Progenitor cell of endocrine pancreas (in vitro differentiated cells): Measurements from ENCODE around the gene LPCAT1. TPM values are rescaled to one million over a fixed set of nuclear protein-coding genes. Genes with fewer than 3 reads are reported as not detected.

ENCODE experiments used
- DNase-seq: peaks from one replicate; pipeline ENCODE4 v3.0.0; 2021; ENCODE audit warnings: low spot score; ENCODE audit not compliant: unreplicated experiment
- H3K27ac Mint-ChIP-seq: 2 replicates; pipeline ENCODE4 v1.8.0; 2021; ENCODE audit warnings: mild to moderate bottlenecking, moderate library complexity, mixed read lengths
- H3K27me3 Mint-ChIP-seq: 2 replicates; pipeline ENCODE4 v1.8.0; 2021; ENCODE audit warnings: mixed read lengths
- H3K36me3 Mint-ChIP-seq: 2 replicates; pipeline ENCODE4 v1.8.0; 2022; ENCODE audit warnings: mixed read lengths; ENCODE audit not compliant: insufficient read depth
- H3K4me1 Mint-ChIP-seq: 2 replicates; pipeline ENCODE4 v1.8.0; 2021; ENCODE audit warnings: low read depth, mixed read lengths
- H3K4me3 Mint-ChIP-seq: 2 replicates; pipeline ENCODE4 v1.8.0; 2021; ENCODE audit warnings: low read depth, mild to moderate bottlenecking, moderate library complexity, mixed read lengths
- H3K9me3 Mint-ChIP-seq: 2 replicates; pipeline ENCODE4 v1.8.0; 2021; ENCODE audit warnings: low read depth, mixed read lengths
- CTCF ChIP-seq: fragments of 200-600 bp; sonication (generic); IDR thresholded peaks from one replicate; pipeline ENCODE4 v1.5.0; 2021; ENCODE audit warnings: antibody characterized with exemption, mild to moderate bottlenecking; ENCODE audit not compliant: unreplicated experiment
- total RNA-seq: library from RNA; stranded (reverse); gene quantifications from 2 replicates; pipeline ENCODE4 v1.2.1, GENCODE V29; 2021

LPCAT1 gene
- total RNA-seq, 1 donor from 2014 or later, result 73.3 TPM

DNA sequence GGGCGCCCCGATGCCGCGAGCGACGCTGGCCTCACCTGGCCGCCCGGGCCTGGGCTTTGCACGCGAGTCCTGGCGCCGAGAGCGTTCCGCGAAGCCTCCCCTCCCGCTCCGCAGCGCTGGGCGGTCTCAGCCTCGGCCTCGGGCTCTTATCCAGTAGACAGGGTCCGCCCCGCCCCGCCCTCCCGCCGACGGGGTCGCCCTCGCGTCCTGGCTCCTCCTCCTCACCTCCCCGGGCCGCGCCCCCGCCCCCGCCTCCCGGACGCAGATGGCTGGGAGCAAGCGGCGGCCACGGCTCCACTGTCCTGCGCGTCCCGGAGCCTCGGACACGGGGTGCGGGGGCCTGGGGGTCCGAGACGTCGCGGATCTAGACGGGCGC is 78.5 kb downstream of the LPCAT1 start, which contains the start of gene SLC6A3:
Gene SLC6A3 (minus strand): TSS at position 128 of the 376 bp plus-strand sequence. CDS start 2,243 bp downstream, outside the sequence.
- Mint-ChIP-seq H3K4me3 (peak within 1 kb of the TSS; percentile 40), H3K36me3 (no peaks in the 10 kb centered on the region), H3K4me1 (peaks cover 2% of the 10 kb centered on the region), H3K9me3 (peaks cover 4% of the 10 kb centered on the region), H3K27me3 (peaks cover 85% of the 10 kb centered on the region), H3K27ac (no peak within 1 kb of the TSS)
- no peak for TF ChIP-seq CTCF
- DNase-seq, result peak; percentile 62

DNA sequence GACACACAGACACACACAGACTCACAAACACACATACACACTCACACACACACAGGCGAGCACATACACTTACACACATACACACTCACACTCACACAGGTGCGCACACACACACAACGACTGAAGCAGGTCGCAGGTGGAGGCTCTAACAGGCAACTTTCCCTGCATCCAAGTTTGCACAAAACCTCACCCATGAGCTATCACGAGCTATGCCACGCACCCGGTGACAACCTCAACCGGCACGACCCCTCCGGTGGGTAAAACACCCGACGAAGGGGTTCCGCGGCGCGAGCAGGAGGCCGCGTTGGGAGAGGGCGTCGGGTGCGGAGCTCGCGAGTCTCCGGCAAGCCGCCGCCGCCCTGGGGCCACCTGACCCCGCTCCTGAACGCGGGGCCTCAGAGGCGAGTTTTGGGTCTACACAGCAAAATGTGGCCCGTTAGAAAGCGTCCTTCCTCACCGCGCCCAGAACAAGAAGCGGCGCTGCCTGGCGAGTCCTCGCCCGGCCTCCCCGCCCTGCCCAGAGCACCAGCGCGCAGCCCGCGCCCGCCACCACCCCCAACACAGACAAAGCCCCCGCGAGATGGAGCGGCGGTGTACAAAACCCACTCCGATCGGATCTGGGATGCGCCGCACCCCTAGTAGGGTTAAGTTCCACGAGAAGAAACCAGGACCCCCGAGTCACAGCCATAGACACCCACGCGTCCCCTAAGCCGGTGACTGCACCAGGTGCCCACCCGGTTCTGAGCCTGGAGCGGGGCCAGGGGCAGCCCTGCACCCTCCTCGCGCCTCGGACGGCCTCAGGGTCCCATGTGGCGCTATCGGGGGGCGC is 79.2 kb downstream of the LPCAT1 start:
- no peak for DNase-seq
- no peaks in the 10 kb centered on the region for H3K36me3 Mint-ChIP-seq
- H3K9me3 Mint-ChIP-seq, result peaks cover 9% of the 10 kb centered on the region
- no peak overlapping the region for H3K27ac Mint-ChIP-seq
- peaks cover 2% of the 10 kb centered on the region for H3K4me1 Mint-ChIP-seq
- peaks cover 83% of the 10 kb centered on the region for H3K27me3 Mint-ChIP-seq
- TF ChIP-seq CTCF, result no peak
- peak overlapping the region; percentile 40 for H3K4me3 Mint-ChIP-seq

GRCh38 chr5:1443991-1444360 is 79.8 kb downstream of the LPCAT1 start:
- Mint-ChIP-seq H3K27me3 (peaks cover 78% of the 10 kb centered on the region), H3K27ac (no peak overlapping the region), H3K4me1 (peaks cover 2% of the 10 kb centered on the region), H3K36me3 (no peaks in the 10 kb centered on the region), H3K9me3 (peaks cover 9% of the 10 kb centered on the region), H3K4me3 (peak overlapping the region; percentile 33)
- DNase-seq, result no peak
- no peak for TF ChIP-seq CTCF

DNA sequence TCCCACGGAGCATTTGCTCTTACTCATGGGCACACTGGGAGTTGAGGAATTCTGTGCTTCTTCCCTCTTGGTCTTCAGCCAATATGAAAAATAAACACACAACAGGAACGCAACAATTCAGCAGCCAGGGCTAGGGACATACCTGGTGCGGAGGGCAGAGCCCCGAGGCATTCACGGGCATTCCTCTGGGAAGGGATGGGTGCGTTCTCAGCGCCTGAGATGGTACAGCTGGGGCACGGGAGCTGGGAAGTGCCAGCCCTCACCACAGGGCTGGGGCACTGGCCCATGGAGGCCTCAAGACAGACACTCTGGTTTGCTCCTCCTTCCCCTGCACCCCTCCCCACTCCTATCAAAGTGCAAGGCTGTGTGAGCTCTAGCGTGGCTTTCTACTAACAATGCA is 80.6 kb downstream of the LPCAT1 start:
- no peak for DNase-seq
- H3K36me3 Mint-ChIP-seq, result no peaks in the 10 kb centered on the region
- no peak overlapping the region for H3K27ac Mint-ChIP-seq
- no peak for TF ChIP-seq CTCF
- peaks cover 9% of the 10 kb centered on the region for H3K9me3 Mint-ChIP-seq
- H3K27me3 Mint-ChIP-seq, result peaks cover 78% of the 10 kb centered on the region
- H3K4me1 Mint-ChIP-seq, result peaks cover 2% of the 10 kb centered on the region
- H3K4me3 Mint-ChIP-seq, result no peak overlapping the region

GRCh38 chr5:1442222-1443145 is 81.3 kb downstream of the LPCAT1 start:
- Mint-ChIP-seq H3K9me3 (peaks cover 9% of the 10 kb centered on the region), H3K27me3 (peaks cover 78% of the 10 kb centered on the region), H3K36me3 (no peaks in the 10 kb centered on the region), H3K4me3 (no peak overlapping the region), H3K4me1 (peaks cover 2% of the 10 kb centered on the region), H3K27ac (no peak overlapping the region)
- no peak for TF ChIP-seq CTCF
- DNase-seq, result no peak
